GM23248 (cell line): Measurements from ENCODE around the gene CCDC187.

ENCODE experiments used
- EZH2 ChIP-seq: fragments of 200-600 bp; sonication (generic); IDR thresholded peaks from 2 replicates; pipeline ENCODE4 v1.6.1; 2018; ENCODE audit warnings: antibody characterized with exemption, mild to moderate bottlenecking; ENCODE audit not compliant: insufficient read depth, poor library complexity, severe bottlenecking
- EZH2phosphoT487 ChIP-seq: fragments of 200-600 bp; sonication (generic); IDR thresholded peaks from 2 replicates; pipeline ENCODE4 v1.6.1; 2018; ENCODE audit warnings: antibody characterized with exemption, moderate library complexity, mild to moderate bottlenecking, low read depth; ENCODE audit not compliant: insufficient read depth

DNA sequence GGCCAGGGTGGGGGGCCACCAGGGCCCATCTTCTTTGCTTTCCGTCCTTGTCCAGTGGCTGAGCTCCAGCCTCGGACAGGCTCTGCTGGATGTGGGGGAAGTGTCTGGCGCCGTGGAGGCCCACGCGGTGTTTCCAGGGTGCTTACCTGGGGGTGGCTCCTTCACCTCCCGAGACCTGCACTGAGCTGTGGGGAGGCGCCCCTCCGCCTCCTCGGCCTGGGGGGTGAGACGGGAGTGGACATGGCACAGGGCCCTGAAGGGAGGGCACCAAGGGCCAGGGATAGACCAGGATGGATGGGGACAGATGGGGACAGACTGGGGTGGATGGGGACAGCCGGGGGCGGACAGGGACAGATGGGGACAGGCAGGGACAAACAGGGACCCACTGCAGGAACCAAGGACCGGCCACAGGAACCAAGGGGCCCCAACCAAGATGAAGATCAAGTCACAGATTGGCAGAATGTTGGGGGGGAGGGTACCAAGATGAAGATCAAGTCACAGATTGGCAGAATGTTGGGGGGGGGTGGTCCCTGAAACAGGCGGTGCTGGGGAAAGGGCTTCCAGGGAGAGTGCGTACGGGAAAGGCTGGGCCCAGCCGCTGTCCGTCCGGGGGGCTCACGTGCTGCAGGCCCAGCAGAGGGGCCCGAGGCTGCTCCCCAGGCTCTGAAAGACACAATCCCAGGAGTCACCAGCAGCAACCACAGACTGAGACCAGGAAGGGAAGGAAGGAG lies 44.9 kb downstream of the CCDC187 start:
- TF ChIP-seq EZH2phosphoT487, result no peak
- no peak for TF ChIP-seq EZH2
